HepG2 (cell line): Measurements from ENCODE around the gene MCF2L. TPM values are rescaled to one million over a fixed set of nuclear protein-coding genes. Genes with fewer than 3 reads are reported as not detected.

Experiments used
- ARHGAP35 ChIP-seq: sonication (generic); formaldehyde crosslinking; IDR thresholded peaks from 2 replicates; pipeline ENCODE4 v1.9.0; 2022; ENCODE audit warnings: mild to moderate bottlenecking, inconsistent platforms, moderate library complexity, missing genetic modification reagents, borderline replicate concordance
- FOXC1 ChIP-seq: sonication (generic); formaldehyde crosslinking; IDR thresholded peaks from 2 replicates; pipeline ENCODE4 v1.8.0; 2022; ENCODE audit warnings: mild to moderate bottlenecking, missing genetic modification reagents, borderline replicate concordance
- FUBP1 ChIP-seq: sonication (generic); formaldehyde crosslinking; IDR thresholded peaks from 2 replicates; pipeline ENCODE4 v1.5.1; 2020; ENCODE audit warnings: missing genetic modification reagents, mild to moderate bottlenecking, borderline replicate concordance
- HNF4G ChIP-seq, 2 experiments: sonication (generic) in 1 of 2; formaldehyde crosslinking in 1 of 2; IDR thresholded peaks; 2 replicates each; pipeline versions ENCODE4 v1.4.0 to v1.6.1; 2011 to 2020; ENCODE audit warnings: borderline replicate concordance in 2 of 2, low read depth in 2 of 2, mild to moderate bottlenecking in 2 of 2, low read length in 1 of 2, missing genetic modification reagents in 1 of 2, moderate library complexity in 1 of 2
- KLF16 ChIP-seq, 2 experiments: sonication (generic) in 1 of 2; formaldehyde crosslinking in 1 of 2; IDR thresholded peaks; 2 replicates each; pipeline versions ENCODE4 v1.6.1 to v1.8.0; 2016 to 2023; ENCODE audit warnings: missing genetic modification reagents in 2 of 2, missing compliant biosample characterization in 1 of 2
- MYC ChIP-seq: sonication (generic); formaldehyde crosslinking; IDR thresholded peaks from 2 replicates; pipeline ENCODE4 v1.9.0; 2021; ENCODE audit warnings: missing genetic modification reagents, borderline replicate concordance
- NR1H2 ChIP-seq: sonication (generic); formaldehyde crosslinking; IDR thresholded peaks from 2 replicates; pipeline ENCODE4 v1.8.1; 2022; ENCODE audit warnings: low read depth, missing genetic modification reagents, borderline replicate concordance
- ONECUT2 ChIP-seq: sonication (generic); formaldehyde crosslinking; IDR thresholded peaks from 2 replicates; pipeline ENCODE4 v1.4.0; 2020; ENCODE audit warnings: missing genetic modification reagents
- TCF7L2 ChIP-seq: IDR thresholded peaks from 2 replicates; pipeline ENCODE4 v1.6.1; 2011; ENCODE audit warnings: mild to moderate bottlenecking, low read depth, low read length, moderate library complexity
- ZC3H13 ChIP-seq: sonication (generic); formaldehyde crosslinking; IDR thresholded peaks from 2 replicates; pipeline ENCODE4 v1.8.1; 2023; ENCODE audit warnings: mild to moderate bottlenecking, missing genetic modification reagents, moderate library complexity
- ZFP90 ChIP-seq: sonication (generic); formaldehyde crosslinking; IDR thresholded peaks from 2 replicates; pipeline ENCODE4 v1.8.0; 2022; ENCODE audit warnings: missing genetic modification reagents, mild to moderate bottlenecking, inconsistent platforms, borderline replicate concordance
- ZNF205 ChIP-seq: IDR thresholded peaks from 2 replicates; pipeline ENCODE4 v1.6.1; 2018; ENCODE audit warnings: missing biosample characterization, missing genetic modification reagents
- ZNF235 ChIP-seq: sonication (generic); formaldehyde crosslinking; IDR thresholded peaks from 2 replicates; pipeline ENCODE4 v1.8.1; 2023; ENCODE audit warnings: mild to moderate bottlenecking, missing genetic modification reagents, borderline replicate concordance
- ZNF30 ChIP-seq: sonication (generic); formaldehyde crosslinking; IDR thresholded peaks from 2 replicates; pipeline ENCODE4 v1.5.0; 2020; ENCODE audit warnings: mild to moderate bottlenecking, missing genetic modification reagents
- ZNF441 ChIP-seq: sonication (generic); formaldehyde crosslinking; IDR thresholded peaks from 2 replicates; pipeline ENCODE4 v1.7.0; 2021; ENCODE audit warnings: missing genetic modification reagents, borderline replicate concordance
- ZNF510 ChIP-seq: sonication (generic); formaldehyde crosslinking; IDR thresholded peaks from 2 replicates; pipeline ENCODE4 v1.4.0; 2020; ENCODE audit warnings: low read depth, mild to moderate bottlenecking, missing genetic modification reagents
- ZNF614 ChIP-seq: IDR thresholded peaks from 2 replicates; pipeline ENCODE4 v1.6.1; 2018; ENCODE audit warnings: missing biosample characterization, missing genetic modification reagents, inconsistent platforms, borderline replicate concordance
- polyA plus RNA-seq, 8 experiments: library from polyadenylated mRNA; depleted of rRNA in 3 of 8; stranded (reverse) in 7 of 8; unstranded in 1 of 8; fragments of >200 nt; fragmentation: Illumina TruSeq in 4 of 8; extraction: Trizol in 4 of 8; gene quantifications; 2 replicates each; pipeline versions ENCODE4 v1.2.1 to v1.2.3, GENCODE V29; 2011 to 2016; ENCODE audit warnings: low read depth in 4 of 8, missing spikeins in 1 of 8, mixed read lengths in 1 of 8; ENCODE audit not compliant: insufficient read depth in 1 of 8
- total RNA-seq, 5 experiments: library from RNA; depleted of rRNA; stranded (reverse); fragments of >200 nt; fragmentation: Illumina TruSeq; extraction: Trizol; gene quantifications; 2 replicates each; pipeline ENCODE4 v1.2.3, GENCODE V29; 2016; ENCODE audit warnings: low read depth in 1 of 5
- TF ChIP-seq, protein P1 (sequence below), 2 experiments: sonication (generic) in 1 of 2; formaldehyde crosslinking in 1 of 2; IDR thresholded peaks; 2 replicates each; pipeline versions ENCODE4 v1.5.1 to v1.6.1; 2011 to 2020; ENCODE audit warnings: borderline replicate concordance in 1 of 2, low read depth in 1 of 2, low read length in 1 of 2, mild to moderate bottlenecking in 1 of 2, missing genetic modification reagents in 1 of 2, moderate library complexity in 1 of 2
- TF ChIP-seq, protein P2 (sequence below): sonication (generic); formaldehyde crosslinking; IDR thresholded peaks from 2 replicates; pipeline ENCODE4 v1.4.0; 2020; ENCODE audit warnings: missing genetic modification reagents, mild to moderate bottlenecking, borderline replicate concordance

MCF2L gene
- total and polyA plus RNA-seq, 2 of the 13 experiments (the other 11 are each of a cell fraction or from before 2014, with no cell fraction given) = 19.4 to 28.4 TPM

DNA sequence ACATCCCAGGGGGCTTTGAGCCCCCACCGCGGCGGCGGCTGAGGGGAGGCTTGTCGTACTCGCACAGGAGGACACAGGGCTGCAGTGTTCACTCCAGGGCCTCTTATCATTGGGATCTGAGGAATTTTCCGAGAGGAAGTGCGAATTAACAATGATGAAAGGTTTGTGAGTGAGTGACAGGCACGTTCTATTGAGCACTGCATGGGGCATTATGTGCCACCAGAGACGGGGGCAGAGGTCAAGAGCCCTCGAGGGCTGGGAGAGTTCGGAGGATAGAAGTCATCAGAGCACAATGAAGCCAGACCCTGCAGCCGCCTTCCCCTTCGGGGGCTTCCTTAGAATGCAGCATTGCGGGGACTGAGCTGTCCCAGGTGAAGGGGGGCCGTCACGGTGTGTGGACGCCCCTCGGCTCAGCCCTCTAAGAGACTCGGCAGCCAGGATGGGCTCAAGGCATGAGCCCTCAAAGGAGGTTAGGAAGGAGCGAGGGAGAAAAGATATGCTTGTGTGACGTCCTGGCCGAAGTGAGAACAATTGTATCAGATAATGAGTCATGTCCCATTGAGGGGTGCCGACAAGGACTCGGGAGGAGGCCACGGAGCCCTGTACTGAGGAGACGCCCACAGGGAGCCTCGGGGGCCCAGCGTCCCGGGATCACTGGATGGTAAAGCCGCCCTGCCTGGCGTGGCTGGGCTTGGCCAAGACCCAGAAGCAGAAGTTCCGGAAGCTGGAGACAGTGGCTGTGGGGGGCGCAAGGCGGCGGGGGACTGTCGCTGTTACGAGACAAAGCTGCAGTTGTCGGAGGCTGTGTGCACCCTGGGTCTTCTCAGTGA lies 53.9 kb downstream of the MCF2L start (continued):
- peak; percentile 67; the same call in 1 of the 2 replicates for TF ChIP-seq HNF4G (IDR thresholded peaks at IDR 0.05; ENCODE audit: borderline replicate concordance, low read depth, low read length)
- TF ChIP-seq HNF4G (CRISPR knock-in tag; IDR thresholded peaks at IDR 0.05; ENCODE audit: borderline replicate concordance, low read depth) = no peak
- TF ChIP-seq TCF7L2 = no peak
- TF ChIP-seq ZNF205 = 0 out of 2 replicates have a peak, but pooled peaks have one; percentile 50
- no peak for TF ChIP-seq FUBP1 (CRISPR knock-in tag)
- no peak for TF ChIP-seq ZNF235
- 0 out of 2 replicates have a peak, but pooled peaks have one; percentile 49 for TF ChIP-seq ZC3H13 (CRISPR knock-in tag)
- no peak for TF ChIP-seq ZNF30 (CRISPR knock-in tag)
- TF ChIP-seq ZFP90 (CRISPR knock-in tag) = no peak
- TF ChIP-seq, protein P1, sequence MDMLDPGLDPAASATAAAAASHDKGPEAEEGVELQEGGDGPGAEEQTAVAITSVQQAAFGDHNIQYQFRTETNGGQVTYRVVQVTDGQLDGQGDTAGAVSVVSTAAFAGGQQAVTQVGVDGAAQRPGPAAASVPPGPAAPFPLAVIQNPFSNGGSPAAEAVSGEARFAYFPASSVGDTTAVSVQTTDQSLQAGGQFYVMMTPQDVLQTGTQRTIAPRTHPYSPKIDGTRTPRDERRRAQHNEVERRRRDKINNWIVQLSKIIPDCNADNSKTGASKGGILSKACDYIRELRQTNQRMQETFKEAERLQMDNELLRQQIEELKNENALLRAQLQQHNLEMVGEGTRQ (IDR thresholded peaks at IDR 0.05; ENCODE audit: low read depth, low read length) = no peak
- TF ChIP-seq, protein P1 (CRISPR knock-in tag; IDR thresholded peaks at IDR 0.05; ENCODE audit: borderline replicate concordance) = no peak
- TF ChIP-seq, protein P2, sequence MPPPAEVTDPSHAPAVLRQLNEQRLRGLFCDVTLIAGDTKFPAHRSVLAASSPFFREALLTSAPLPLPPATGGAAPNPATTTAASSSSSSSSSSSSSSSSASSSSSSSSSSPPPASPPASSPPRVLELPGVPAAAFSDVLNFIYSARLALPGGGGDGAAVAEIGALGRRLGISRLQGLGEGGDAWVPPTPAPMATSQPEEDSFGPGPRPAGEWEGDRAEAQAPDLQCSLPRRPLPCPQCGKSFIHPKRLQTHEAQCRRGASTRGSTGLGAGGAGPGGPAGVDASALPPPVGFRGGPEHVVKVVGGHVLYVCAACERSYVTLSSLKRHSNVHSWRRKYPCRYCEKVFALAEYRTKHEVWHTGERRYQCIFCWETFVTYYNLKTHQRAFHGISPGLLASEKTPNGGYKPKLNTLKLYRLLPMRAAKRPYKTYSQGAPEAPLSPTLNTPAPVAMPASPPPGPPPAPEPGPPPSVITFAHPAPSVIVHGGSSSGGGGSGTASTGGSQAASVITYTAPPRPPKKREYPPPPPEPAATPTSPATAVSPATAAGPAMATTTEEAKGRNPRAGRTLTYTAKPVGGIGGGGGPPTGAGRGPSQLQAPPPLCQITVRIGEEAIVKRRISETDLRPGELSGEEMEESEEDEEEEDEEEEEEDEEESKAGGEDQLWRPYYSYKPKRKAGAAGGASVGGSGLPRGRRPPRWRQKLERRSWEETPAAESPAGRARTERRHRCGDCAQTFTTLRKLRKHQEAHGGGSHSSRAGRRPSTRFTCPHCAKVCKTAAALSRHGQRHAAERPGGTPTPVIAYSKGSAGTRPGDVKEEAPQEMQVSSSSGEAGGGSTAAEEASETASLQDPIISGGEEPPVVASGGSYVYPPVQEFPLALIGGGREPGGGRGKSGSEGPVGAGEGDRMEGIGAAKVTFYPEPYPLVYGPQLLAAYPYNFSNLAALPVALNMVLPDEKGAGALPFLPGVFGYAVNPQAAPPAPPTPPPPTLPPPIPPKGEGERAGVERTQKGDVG = peak; percentile 64; the same call in 1 of the 2 replicates
- TF ChIP-seq ZNF441 (CRISPR knock-in tag) = no peak
- peak; percentile 59; the same call in 1 of the 2 replicates for TF ChIP-seq MYC (CRISPR knock-in tag)
- no peak for TF ChIP-seq ARHGAP35 (CRISPR knock-in tag)
- TF ChIP-seq KLF16 (CRISPR knock-in tag; IDR thresholded peaks at IDR 0.05) = 0 out of 4 replicates have a peak, but pooled peaks of 1 of the 2 experiments have one; percentile 51
- TF ChIP-seq ZNF510 (CRISPR knock-in tag) = no peak
- TF ChIP-seq NR1H2 = 0 out of 2 replicates have a peak, but pooled peaks have one; percentile 53
- peak; percentile 75; the same call in 1 of the 2 replicates for TF ChIP-seq ZNF614 (CRISPR knock-in tag)
- TF ChIP-seq FOXC1 = 0 out of 2 replicates have a peak, but pooled peaks have one; percentile 22
- peak; percentile 51; the same call in 1 of the 2 replicates for TF ChIP-seq ONECUT2 (CRISPR knock-in tag)
